GM19351 (cell line): Measurements from ENCODE around the gene AMZ1.

Experiments
- ATAC-seq: cut with Tn5 transposase; IDR thresholded peaks from one replicate; pipeline ENCODE4 v1.9.1; 2021; ENCODE audit warnings: mild to moderate bottlenecking, moderate library complexity; ENCODE audit not compliant: unreplicated experiment

Gene AMZ1

DNA sequence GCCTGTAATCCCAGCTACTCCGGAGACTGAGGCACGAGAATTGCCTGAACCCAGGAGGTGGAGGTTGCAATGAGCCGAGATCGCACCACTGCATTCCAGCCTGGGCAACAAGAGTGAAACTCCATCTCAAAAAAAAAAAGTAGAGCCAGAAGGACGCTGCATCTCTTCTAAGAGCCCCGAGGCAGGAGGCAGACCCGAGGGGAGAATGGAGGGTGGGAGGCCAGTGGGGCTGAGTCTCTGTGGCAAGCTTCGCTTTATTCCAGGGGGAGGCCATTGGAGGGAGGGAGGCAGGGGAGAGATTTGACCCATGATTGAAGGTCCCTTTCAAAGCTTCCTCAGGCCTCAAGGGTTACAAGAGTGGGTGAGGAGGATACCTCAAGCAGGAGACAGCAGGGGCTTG lies 37.6 kb upstream of the AMZ1 start:
- ATAC-seq, result no peak

DNA sequence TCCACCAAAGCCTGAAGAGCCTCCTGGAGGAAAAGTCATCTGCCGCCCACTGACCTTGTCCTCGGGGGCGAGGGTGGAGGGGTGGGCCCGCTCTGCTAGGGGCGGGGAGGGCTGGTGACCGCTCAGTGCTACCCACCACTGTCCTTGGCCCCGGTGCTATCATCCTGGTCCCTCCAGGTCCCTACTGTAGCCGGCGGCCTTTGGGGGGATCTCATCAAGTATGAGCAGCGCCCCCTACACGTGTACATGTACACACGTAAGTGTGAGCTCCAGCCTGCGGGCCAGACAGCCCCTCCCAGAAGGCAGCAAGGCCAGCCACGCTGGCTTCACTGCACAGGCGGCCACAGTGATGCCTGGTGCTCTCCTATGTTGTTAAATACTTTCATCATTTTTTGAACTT lies 36.7 kb upstream of the AMZ1 start:
- ATAC-seq, result no peak

DNA sequence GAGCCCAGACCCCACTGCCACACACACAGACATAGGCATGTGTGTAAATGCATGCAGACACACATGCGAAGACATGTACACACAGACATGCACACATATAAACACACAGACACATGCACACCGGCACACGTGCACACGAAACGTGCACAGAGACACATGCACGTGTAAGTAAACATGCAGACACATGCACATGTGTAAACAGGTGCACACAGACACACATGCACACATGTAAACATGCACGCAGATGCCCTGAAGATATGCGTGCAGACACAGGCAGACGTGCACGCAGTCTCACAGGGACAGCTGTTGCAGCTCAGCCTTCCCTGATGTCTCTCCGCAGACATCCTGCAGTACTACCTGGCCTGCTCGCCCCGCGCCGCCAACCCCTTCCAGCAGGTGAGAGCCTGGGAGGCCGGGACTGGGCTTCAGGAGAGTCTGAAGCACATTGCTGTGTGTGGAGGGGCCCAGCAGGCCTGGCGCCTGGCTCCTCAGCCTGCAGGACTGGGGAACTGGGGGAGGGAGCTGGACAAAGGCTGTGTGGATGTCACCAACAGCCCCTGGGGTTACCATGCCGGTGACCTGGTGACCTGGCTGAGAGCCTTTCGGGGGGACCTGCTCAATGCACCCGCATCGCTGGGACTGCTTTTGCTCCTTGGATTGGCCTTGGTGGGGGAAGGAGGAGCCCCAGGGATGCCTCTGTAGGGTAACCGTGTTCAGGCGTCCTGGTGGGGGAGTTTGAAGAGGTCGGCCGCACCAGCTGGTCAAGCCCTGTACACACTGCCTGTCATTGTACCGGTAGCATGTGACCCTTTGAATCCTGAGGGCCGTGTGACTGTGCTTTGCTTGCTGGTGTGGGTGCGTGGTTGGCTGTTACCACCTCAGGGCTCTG lies 35.9 kb upstream of the AMZ1 start:
- ATAC-seq, result no peak

DNA sequence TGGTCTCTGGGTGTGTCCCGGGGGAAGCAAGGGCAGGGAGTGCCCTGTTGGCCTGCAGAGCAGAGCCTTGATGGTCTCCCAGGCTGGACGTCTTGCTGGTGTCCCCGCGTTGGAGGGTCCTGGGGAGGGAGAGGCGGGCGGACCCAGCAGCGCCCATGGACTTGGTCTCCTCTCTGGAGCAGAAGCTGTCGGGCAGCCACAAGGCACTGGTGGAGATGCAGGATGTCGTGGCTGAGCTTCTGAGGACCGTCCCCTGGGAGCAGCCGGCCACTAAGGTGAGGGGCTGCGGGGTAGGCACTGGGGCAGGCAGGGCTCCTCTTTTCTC lies 35.3 kb upstream of the AMZ1 start:
- ATAC-seq, result no peak

DNA sequence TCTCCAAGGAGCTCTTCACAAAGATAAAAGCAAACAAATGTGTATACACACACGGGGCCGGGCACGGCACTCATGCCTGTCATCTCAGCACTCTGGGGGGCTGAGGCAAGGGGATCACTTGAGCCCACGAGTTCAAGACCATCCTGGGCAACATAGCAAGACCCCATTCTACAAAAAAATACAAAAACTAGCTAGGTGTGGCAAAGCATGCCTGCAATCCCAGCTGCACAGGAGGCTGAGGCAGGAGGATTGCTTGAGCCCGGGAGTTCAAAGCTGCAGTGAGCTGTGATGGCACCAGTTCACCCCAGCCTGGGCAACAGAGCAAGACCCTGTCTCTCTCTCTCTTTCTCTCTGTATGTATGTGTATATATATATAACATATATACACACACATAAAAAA lies 33.9 kb upstream of the AMZ1 start:
- ATAC-seq, result no peak

DNA sequence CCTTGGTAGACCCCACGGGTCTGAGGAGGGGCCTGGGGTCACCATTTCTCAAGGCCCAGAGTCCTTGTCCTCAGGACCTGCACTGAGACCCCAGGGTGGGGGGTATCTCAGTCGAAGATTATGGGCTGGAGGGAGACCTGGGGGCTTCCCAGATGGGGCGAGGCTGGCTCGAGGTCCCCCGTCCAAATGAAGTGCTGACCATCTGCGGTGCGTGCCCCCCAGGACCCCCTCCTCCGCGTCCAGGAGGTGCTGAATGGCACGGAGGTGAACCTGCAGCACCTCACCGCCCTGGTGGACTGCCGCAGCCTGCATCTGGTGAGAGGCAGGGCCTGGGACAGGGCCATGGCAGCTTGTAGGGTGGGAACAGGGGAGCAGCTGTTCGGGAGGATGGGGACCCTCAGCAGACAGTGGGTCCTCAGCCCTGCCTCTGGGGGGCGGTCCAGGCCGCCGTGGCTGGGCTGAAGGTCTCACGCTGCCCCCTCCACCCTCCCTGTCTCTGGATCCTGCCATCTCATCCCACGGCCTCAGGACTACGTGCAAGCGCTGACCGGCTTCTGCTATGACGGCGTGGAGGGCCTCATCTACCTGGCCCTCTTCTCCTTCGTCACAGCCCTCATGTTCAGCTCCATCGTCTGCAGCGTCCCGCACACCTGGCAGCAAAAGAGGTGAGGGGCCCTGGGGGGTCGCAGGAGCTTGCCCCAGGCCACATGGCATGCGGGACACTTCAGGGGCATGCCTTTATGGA lies 32.0 kb upstream of the AMZ1 start:
- ATAC-seq, result no peak

DNA sequence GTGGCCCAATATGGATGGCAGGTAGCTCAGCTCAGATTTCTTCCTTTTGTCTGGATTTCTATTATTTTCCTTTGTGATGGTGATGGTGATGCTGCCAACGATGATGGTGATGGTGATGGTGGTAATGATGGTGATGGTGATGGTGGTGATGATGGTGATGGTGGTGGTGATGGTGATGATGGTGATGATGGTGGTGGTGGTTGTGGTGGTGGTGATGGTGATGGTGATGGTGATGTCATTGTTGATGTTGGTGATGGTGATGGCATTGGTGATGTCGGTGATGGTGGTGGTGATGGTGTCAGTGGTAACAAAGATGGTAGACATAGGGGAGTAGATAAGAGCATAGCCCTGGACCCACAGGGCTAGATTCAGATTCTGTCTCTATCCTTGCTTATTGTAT lies 30.8 kb upstream of the AMZ1 start:
- ATAC-seq, result no peak

DNA sequence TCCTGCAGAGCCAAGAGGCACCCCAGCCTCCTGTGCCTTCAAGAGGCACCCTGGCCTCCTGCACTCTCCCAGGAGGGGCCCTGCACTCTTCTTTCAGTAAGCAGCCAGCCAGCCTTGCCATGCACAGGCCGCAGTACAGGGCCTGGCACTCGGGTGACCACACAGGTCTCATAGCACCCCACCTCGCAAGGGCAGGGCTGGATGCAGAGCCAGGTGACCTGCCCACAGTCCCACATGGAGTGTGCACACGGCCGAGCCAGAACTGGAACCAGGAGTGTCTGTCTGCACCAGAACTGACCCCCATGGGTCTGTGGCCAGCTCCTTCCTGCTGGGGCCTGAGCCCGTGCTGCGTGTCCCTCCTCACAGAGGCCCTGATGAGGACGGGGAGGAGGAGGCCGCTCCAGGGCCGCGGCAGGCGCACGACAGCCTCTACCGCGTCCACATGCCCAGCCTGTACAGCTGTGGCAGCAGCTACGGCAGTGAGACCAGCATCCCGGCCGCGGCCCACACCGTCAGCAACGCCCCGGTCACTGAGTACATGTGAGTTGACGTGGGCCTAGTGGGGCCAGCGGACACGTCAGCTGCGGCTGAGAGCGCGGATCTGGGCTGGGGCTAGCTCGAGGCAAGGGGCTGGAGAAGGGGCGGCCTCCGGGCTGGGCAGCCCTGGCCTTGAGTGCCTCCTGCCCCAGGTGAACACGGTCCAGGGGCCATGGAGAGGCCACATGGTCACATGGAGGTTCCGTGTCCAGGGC lies 29.9 kb upstream of the AMZ1 start:
- no peak for ATAC-seq

DNA sequence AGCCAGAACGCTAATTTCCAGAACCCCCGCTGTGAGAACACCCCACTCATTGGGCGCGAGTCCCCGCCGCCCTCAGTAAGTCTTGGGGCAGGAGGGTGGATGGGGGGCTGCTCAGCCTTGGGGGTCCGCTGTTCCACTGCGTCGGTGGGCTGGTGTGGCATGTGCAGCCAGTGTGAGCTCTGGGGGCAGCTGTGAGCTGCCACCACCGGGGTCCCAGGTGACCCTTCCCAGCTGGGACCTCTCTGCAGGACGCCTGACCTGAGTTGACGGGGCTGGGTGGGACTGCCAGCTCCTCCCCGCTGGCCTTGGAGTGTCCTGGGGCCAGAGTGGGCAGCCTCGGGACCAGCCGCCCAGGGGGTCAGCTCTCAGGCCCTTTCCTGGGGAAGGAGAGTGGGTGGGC lies 29.1 kb upstream of the AMZ1 start:
- no peak for ATAC-seq

DNA sequence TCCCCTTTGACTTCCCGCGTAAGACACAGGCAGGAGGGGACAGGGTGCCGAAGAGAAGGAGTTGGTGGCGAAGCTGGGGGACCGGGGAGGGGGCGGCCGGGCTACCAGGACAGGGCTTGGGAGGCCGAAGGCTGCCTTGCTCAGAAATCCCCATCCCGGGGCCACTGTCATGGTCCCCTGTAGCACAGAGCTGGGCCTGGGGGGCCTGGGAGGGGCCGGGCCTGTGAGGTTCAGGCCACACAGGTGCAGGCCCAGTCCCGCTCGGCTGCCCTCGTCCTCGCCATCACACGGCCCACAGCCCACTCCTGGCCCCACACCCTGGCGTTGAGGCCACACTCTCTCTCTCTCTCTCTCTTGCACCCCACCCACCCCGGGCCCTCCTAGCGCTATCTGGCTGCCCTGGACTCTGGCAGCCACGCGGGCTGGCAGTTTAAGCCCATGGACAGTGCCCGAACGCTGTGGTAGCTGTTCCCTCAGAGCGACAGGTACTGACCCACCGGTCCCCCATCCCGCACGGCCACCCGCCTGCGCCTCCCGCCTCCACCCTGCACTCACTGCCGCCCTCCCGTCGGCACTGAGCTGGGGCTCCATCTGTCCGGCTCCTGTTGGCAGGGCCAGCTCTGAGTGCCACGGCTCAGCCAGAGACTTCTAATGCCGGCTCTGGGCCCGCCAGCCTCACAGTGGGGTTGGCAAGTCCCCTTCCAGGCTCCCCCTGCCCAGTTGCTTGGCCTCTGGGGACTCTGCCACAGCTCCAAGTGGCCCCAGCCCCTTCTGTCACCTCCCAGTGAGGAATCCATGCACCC lies 28.2 kb upstream of the AMZ1 start:
- ATAC-seq, result no peak

DNA sequence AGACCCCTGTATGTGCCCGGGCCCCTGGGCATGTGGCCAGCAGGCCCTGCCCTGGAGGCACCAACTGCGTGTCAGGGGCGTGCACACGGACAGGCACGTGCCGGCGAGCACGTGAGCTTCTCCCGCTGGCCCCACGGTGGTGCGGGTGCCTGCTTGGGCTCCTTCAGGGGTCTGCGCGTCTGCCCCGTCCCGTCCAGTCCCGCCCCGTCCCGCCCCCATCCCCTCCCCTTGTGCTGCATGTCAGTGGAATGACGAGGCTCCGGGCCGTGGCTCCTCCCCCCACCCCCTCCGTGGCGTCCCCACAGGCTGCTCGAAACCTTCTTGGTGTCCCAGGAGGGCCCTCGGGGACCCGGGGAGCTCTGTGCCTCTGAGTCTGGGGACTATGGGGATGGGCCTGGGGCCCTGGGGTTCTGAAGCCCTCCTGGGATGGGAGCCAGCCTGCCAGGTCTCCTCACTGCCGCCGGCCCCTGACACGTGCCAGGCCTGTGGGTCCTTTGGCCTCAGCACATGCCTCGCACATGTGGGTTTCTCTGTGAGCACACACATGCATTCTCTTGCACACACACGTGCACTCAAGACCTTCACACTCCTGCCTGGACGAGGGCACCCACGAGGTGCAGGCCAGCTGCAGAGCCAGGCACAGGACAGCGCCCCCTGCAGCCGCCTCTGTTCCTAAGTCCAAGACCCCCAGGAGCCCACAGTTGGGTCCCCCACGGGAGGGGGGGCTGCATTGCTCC lies 27.5 kb upstream of the AMZ1 start:
- no peak for ATAC-seq

DNA sequence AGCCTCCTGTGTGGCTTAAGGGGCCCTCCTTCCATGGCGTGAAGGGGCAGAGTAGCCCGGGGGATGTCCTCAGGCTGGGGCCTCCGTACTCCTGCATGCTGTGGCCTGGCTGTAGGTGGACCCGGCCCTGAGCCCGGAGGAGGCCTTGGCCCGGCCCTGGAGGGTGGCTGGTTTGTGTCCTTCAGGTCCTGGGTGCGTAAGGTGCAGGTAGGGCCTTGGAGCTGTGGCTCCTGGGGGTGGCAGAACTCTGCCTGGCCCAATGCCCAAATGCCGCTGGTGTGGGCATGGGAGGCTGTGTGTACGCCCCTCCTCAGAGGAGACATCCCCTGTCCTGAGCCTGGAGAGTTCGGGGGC lies 26.9 kb upstream of the AMZ1 start:
- ATAC-seq, result no peak

DNA sequence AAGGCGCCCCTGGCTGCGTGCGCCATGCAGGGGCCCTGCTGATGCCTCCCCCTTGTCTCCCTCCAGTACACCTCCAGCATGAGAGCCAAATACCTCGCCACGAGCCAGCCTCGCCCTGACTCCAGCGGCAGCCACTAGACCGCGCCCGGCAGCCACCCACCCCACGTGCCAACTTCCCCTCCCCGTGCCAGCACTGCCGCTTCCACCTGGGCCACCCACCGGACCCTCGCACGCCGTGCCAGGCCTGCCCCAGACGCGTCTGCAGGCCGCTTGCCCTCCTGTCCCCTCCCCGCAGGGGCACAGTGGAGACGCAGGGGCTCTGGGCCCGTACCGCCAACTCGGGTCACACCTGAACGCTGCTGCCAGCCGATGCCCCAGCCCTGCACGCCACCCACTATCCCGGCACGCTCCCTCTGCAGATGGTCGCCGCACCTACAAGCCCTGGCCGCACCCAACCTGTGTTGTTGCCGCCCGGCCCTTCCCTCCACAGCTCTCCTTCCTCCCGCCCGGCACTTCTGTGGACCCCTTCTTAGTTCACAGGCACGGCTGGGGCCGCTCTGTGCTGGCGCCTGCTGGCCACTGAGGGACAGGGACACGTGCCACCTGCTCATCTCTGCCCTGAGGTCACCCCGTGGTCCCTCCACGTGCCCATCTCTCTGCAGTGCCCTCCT lies 26.3 kb upstream of the AMZ1 start:
- ATAC-seq, result no peak

DNA sequence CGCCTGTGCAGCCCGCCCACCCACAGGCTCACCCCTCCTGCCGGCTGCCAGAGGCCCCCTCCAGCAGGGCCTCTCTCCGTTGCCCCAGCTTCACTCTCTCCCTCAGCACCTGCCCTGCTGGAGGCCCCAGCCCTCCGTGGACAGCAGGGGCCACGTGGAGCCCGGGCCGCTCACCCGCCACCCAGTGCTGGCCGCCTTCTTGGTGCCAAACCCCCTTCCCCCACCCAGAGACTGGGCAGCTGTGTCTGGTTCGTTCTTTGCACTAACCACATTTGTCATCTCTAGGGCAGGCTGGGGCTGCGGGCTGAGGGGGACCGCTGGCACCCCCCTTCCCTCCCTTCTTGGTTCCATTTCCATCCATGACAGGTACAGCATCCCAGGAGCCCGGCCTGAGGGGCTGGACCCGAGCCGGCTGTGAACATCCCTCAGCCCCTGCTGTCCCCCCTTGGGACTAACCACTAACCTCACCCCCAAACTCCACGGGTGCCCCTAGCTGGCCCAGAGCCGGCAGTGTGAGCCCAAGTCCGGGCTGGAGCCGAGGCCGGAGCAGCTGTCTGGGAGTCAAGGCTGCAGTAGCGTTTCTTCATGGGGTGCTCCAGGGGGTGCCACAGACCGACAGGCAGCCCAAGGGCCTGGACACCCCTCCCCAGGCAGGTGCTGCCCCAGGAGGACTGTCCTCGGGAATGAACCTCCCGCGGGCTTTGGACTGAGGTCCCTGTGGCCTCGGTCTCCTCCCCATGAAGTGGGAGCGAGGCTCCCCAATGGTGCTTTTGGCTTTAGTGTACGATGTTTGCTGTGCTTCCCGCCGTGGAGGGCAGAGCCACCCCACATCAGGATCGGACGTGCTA lies 25.5 kb upstream of the AMZ1 start:
- no peak for ATAC-seq

DNA sequence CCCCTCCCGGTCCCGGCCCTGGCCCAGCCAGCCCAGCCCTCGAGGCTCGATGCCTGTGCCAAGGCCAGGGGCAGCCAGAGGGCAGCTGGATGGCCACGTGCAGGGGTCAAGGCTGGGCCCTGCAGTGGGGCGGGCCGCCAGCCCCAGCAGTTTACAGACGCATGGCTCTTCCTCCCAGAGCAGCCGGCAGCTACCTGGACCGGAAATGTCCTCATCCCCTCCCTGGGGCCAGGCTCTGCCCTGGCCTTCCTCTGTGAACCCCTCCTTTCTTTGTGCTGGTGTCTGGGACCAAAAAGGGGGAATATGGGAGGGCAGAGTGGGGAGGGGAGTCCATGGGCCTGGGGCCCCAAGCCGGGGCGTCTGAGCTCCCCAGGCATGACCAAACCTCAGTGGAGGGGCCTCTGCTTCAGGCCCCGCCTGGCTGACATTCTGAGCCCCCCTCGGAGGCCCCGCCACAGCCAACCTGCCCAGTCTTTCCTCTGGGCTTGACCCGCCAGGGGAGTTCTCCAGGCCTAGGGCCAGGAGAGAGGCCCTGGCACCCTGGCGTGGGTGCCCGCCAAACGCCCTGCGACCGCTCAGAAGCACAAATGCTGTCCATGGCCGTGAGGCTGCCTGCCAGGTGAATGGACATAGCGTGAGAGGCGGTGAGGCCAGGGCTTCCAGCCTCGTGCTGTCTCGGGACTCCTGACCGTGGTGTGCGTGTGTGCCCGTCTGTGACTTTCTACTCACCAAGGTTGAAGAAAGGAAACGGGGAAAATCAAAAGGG lies 24.7 kb upstream of the AMZ1 start:
- ATAC-seq, result no peak

DNA sequence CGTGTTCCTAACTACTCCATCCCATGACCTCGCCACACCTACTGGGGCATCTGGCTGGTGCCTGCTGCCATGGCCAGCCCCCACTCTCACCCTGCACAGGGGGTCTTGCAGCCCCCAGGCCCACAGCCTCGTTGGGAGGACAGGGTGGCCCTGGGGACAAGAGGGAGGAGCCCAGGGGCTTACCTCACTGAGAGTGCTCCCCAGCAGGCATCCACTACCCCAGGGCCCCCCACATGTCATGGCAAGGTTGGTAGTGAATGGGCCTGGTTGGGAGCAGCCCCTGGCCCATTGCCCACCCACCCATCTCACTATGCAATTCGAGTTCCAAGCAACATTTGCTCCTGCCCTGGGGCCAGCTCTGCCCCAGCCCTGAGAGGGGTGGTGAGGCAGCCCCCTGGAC lies 24.0 kb upstream of the AMZ1 start:
- ATAC-seq, result no peak

DNA sequence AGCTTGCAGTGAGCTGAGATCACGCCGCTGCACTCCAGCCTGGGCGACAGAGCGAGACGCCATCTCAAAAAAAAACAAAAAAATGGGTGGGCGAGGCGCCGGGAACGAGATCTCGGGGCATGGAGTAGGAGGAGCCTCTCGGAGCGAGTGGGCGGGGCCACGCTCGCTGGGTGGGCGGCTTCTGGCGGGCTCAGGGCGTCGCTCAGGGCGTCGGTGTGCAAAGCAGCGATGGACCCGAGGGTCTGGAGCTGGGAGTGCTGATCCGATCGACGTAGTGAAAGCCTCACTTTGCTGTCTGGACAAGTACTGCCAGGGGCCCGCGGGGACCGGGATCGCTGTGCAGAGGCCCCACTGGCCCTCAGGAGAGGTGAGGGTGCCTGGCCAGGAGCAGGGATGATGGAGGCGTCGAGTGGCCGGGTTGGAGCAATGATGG lies 22.6 kb upstream of the AMZ1 start:
- no peak for ATAC-seq

DNA sequence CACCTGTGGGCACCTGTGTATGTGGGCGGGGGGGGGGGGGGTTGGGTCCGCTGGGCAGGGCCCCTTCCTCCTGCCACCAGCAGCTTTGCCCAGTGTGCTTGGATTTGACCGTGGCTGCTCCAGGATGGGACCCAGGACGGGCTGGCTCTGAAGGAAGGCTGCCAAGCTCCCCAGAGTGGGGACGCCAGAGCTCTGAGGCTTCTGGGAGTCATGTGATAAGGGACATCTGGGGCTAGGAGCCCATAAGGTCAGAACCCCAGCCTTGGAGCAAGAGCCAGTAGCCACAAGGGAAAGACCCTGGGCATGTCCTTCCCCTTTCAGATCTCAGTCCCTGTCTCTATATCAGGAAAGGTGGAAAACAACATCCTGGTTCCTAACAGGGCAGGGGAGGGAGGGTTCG lies 21.8 kb upstream of the AMZ1 start:
- no peak for ATAC-seq
